Gastrocnemius medialis (tissue), 4 donors: Measurements from ENCODE around the gene SMG7.

Source experiments
- POLR2A ChIP-seq, 2 donors: fragments of 450-650 bp; IDR thresholded peaks; one replicate each; pipeline ENCODE4 v1.6.1; 2017; ENCODE audit warnings: antibody characterized with exemption in 2 of 2, mild to moderate bottlenecking in 2 of 2, moderate library complexity in 2 of 2
- TF ChIP-seq, protein P1 (sequence below), 5 experiments: fragments of 450-650 bp in 3 of 5; fragments of 200-600 bp in 2 of 5; sonication (generic) in 2 of 5; IDR thresholded peaks in 4 of 5; conservative IDR thresholded peaks in 1 of 5; 1 replicate in 4 of 5; 2 replicates in 1 of 5; pipeline ENCODE4 v1.5.1; 2016 to 2019; ENCODE audit warnings: antibody characterized with exemption in 5 of 5, mild to moderate bottlenecking in 3 of 5, moderate library complexity in 3 of 5

DNA sequence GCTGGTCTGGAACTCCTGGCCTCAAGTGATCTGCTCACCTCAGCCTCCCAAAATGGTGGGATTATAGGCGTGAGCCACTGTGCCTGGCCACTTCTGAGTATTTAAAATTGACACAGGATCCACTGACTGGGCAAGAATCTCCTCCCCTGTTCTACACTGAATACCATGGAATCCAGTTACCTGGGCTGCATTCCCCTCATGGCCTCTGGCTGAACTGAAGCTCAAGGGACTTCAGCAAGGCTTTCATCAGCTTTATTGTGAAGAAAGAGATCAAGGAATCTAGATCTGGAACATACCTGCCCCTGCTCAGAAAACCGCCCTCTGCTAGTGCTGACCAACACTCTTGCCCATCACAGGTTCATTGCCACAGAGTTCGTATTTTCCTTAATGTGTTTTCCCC is 97.5 kb downstream of the SMG7 start:
- TF ChIP-seq, protein P1, sequence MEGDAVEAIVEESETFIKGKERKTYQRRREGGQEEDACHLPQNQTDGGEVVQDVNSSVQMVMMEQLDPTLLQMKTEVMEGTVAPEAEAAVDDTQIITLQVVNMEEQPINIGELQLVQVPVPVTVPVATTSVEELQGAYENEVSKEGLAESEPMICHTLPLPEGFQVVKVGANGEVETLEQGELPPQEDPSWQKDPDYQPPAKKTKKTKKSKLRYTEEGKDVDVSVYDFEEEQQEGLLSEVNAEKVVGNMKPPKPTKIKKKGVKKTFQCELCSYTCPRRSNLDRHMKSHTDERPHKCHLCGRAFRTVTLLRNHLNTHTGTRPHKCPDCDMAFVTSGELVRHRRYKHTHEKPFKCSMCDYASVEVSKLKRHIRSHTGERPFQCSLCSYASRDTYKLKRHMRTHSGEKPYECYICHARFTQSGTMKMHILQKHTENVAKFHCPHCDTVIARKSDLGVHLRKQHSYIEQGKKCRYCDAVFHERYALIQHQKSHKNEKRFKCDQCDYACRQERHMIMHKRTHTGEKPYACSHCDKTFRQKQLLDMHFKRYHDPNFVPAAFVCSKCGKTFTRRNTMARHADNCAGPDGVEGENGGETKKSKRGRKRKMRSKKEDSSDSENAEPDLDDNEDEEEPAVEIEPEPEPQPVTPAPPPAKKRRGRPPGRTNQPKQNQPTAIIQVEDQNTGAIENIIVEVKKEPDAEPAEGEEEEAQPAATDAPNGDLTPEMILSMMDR (IDR thresholded peaks at IDR 0.05 in 4 of 5, conservative IDR thresholded peaks at IDR 0.05 in 1 of 5), result no peak
- no peak for TF ChIP-seq POLR2A (IDR thresholded peaks at IDR 0.05)
